Mammary epithelial cell (primary cell): ENCODE results near the gene RPH3AL.

Source experiments
- EZH2 ChIP-seq: IDR thresholded peaks from 2 replicates; pipeline ENCODE4 v1.6.1; 2012; ENCODE audit warnings: low read length, inconsistent platforms, borderline replicate concordance
- TF ChIP-seq, protein P1 (sequence below), 2 donors: IDR thresholded peaks in 1 of 2; conservative IDR thresholded peaks in 1 of 2; 2 replicates each; pipeline ENCODE4 v1.5.1; 2011 to 2012; ENCODE audit warnings: inconsistent platforms in 2 of 2, low read length in 2 of 2, mild to moderate bottlenecking in 2 of 2, control low read depth in 1 of 2, low read depth in 1 of 2; ENCODE audit not compliant: insufficient read depth in 1 of 2; ENCODE audit errors: extremely low read depth in 1 of 2

DNA sequence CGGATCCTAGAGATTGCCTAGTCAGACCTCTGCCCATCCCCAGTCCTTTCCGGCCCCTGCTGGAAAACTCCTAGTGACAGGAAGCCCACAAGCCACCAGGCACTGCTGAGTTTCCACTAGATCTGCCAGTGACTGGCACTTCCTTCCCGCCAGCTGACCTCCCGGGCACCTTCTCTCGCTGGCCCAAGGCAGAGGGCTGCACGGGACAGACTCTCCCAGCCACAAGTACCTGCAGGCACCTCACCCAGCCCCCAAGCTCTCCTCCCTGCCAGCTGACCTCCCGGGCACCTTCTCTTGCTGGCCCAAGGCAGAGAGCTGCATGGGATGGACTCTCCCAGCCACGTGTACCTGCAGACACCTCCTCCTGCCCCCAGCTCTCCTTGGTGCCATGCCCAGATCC is 104.8 kb downstream of the RPH3AL start:
- no peak for TF ChIP-seq EZH2
- TF ChIP-seq, protein P1, sequence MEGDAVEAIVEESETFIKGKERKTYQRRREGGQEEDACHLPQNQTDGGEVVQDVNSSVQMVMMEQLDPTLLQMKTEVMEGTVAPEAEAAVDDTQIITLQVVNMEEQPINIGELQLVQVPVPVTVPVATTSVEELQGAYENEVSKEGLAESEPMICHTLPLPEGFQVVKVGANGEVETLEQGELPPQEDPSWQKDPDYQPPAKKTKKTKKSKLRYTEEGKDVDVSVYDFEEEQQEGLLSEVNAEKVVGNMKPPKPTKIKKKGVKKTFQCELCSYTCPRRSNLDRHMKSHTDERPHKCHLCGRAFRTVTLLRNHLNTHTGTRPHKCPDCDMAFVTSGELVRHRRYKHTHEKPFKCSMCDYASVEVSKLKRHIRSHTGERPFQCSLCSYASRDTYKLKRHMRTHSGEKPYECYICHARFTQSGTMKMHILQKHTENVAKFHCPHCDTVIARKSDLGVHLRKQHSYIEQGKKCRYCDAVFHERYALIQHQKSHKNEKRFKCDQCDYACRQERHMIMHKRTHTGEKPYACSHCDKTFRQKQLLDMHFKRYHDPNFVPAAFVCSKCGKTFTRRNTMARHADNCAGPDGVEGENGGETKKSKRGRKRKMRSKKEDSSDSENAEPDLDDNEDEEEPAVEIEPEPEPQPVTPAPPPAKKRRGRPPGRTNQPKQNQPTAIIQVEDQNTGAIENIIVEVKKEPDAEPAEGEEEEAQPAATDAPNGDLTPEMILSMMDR (conservative IDR thresholded peaks at IDR 0.05 in 1 of 2, IDR thresholded peaks at IDR 0.05 in 1 of 2; ENCODE audit: extremely low read depth in 1 of 2, insufficient read depth in 1 of 2, low read depth in 1 of 2, low read length in 2 of 2), result no peak
